Neuronal stem cell (in vitro differentiated cells): Measurements from ENCODE around the gene ITIH3.

ENCODE experiments used
- DNase-seq: peaks from one replicate; pipeline ENCODE4 v3.0.0-alpha.2; 2013; ENCODE audit warnings: low spot score
- H2AFZ ChIP-seq: one replicate; pipeline ENCODE4 v1.6.1; 2013; ENCODE audit warnings: mild to moderate bottlenecking, low read length, inconsistent platforms
- H2AK5ac ChIP-seq: 2 replicates; pipeline ENCODE4 v1.6.1; 2013; ENCODE audit warnings: low read depth, mild to moderate bottlenecking, inconsistent platforms, low read length, moderate library complexity, mixed read lengths
- H2BK120ac ChIP-seq: 2 replicates; pipeline ENCODE4 v1.6.1; 2013; ENCODE audit warnings: low read depth, mild to moderate bottlenecking, inconsistent platforms, low read length, moderate library complexity, mixed read lengths
- H2BK12ac ChIP-seq: one replicate; pipeline ENCODE4 v1.6.1; 2013; ENCODE audit warnings: low read length, inconsistent platforms
- H2BK15ac ChIP-seq: 2 replicates; pipeline ENCODE4 v1.6.1; 2013; ENCODE audit warnings: mild to moderate bottlenecking, low read length, inconsistent platforms, mixed read lengths
- H2BK5ac ChIP-seq: one replicate; pipeline ENCODE4 v1.6.1; 2013; ENCODE audit warnings: inconsistent platforms, mild to moderate bottlenecking, low read length, moderate library complexity
- H3K14ac ChIP-seq: one replicate; pipeline ENCODE4 v1.6.1; 2013; ENCODE audit warnings: low read length, inconsistent platforms
- H3K18ac ChIP-seq: 2 replicates; pipeline ENCODE4 v1.6.1; 2013; ENCODE audit warnings: low read length, inconsistent platforms
- H3K23ac ChIP-seq: 2 replicates; pipeline ENCODE4 v1.6.1; 2013; ENCODE audit warnings: low read depth, mild to moderate bottlenecking, mixed read lengths, low read length, inconsistent platforms; ENCODE audit not compliant: poor library complexity
- H3K27ac ChIP-seq: replicated peaks from 3 replicates; pipeline ENCODE4 v1.5.1; 2013; ENCODE audit warnings: low read length, inconsistent platforms
- H3K27me3 ChIP-seq, 3 experiments: 2 replicates each; pipeline ENCODE4 v1.6.1; 2013; ENCODE audit warnings: low read length in 3 of 3, mild to moderate bottlenecking in 2 of 3, inconsistent platforms in 1 of 3, low read depth in 1 of 3, mixed read lengths in 1 of 3, moderate library complexity in 1 of 3; ENCODE audit not compliant: control insufficient read depth in 3 of 3, insufficient read depth in 3 of 3
- H3K36me3 ChIP-seq, 2 donors: replicated peaks in 1 of 2; 2 replicates each; pipeline ENCODE4 v1.6.1; 2013; ENCODE audit warnings: low read length in 2 of 2; ENCODE audit not compliant: control insufficient read depth in 2 of 2, insufficient read depth in 2 of 2
- H3K4ac ChIP-seq: 2 replicates; pipeline ENCODE4 v1.6.1; 2013; ENCODE audit warnings: inconsistent platforms, mild to moderate bottlenecking, low read length, moderate library complexity
- H3K4me1 ChIP-seq, 2 donors: 1 replicate in 1 of 2; 2 replicates in 1 of 2; pipeline ENCODE4 v1.6.1; 2013; ENCODE audit warnings: low read length in 2 of 2, low read depth in 1 of 2; ENCODE audit not compliant: control insufficient read depth in 2 of 2, insufficient read depth in 1 of 2
- H3K4me2 ChIP-seq: one replicate; pipeline ENCODE4 v1.6.1; 2013; ENCODE audit warnings: mild to moderate bottlenecking, low read length, inconsistent platforms; ENCODE audit not compliant: insufficient read depth, poor library complexity, severe bottlenecking
- H3K4me3 ChIP-seq, 2 donors: 2 replicates each; pipeline ENCODE4 v1.5.1; 2013; ENCODE audit warnings: low read length in 2 of 2, mild to moderate bottlenecking in 2 of 2, inconsistent platforms in 1 of 2, moderate library complexity in 1 of 2
- H3K79me1 ChIP-seq: one replicate; pipeline ENCODE4 v1.6.1; 2013; ENCODE audit warnings: low read depth, mild to moderate bottlenecking, inconsistent platforms, low read length, moderate library complexity
- H3K9ac ChIP-seq: one replicate; pipeline ENCODE4 v1.6.1; 2013; ENCODE audit warnings: mild to moderate bottlenecking, low read depth, low read length, inconsistent platforms; ENCODE audit not compliant: poor library complexity
- H3K9me3 ChIP-seq, 2 donors: replicated peaks in 1 of 2; 2 replicates each; pipeline versions ENCODE3 to v1.6.1; 2013; ENCODE audit warnings: low read length in 2 of 2, mild to moderate bottlenecking in 2 of 2, inconsistent platforms in 1 of 2, low read depth in 1 of 2, mixed read lengths in 1 of 2, moderate library complexity in 1 of 2; ENCODE audit not compliant: control insufficient read depth in 2 of 2, insufficient read depth in 1 of 2
- H4K8ac ChIP-seq: one replicate; pipeline ENCODE4 v1.6.1; 2013; ENCODE audit warnings: low read depth, mild to moderate bottlenecking, inconsistent platforms, low read length, moderate library complexity
- H4K91ac ChIP-seq: one replicate; pipeline ENCODE4 v1.6.1; 2013; ENCODE audit warnings: low read length, low read depth, mild to moderate bottlenecking, inconsistent platforms; ENCODE audit not compliant: poor library complexity
- WGBS, 2 donors: extraction: QIAGEN DNeasy Blood & Tissue Kit; methylation state at CpG; one replicate each; pipeline ENCODE4 v1.1.7; 2013; ENCODE audit warnings: missing lambda C conversion rate in 2 of 2, mixed read lengths in 1 of 2; ENCODE audit not compliant: insufficient read length in 2 of 2, insufficient replicate concordance in 1 of 2; ENCODE audit errors: extremely low coverage in 2 of 2; 5-methylcytosine and 5-hydroxymethylcytosine counted together

Gene ITIH3

GRCh38 chr3:52792961-52793695 lies 1.5 kb upstream of the ITIH3 start:
- no peak for DNase-seq
- Histone ChIP-seq H3K27ac (no peak overlapping the region), H2BK15ac (peak overlapping the region; percentile 68), H3K14ac (no peak overlapping the region), H2BK120ac (no peak overlapping the region), H2AFZ (no peak overlapping the region), H3K4me2 (no peak overlapping the region), H3K4me3 (no peak overlapping the region), H2AK5ac (no peak overlapping the region), H2BK12ac (no peak overlapping the region), H3K4ac (no peak overlapping the region), H3K4me1 (peaks cover 4 to 12% of the 10 kb centered on the region in 2 donors), H3K79me1 (no peaks in the 10 kb centered on the region), H3K36me3 (no peaks in the 10 kb centered on the region), H3K9ac (no peak overlapping the region), H3K18ac (no peak overlapping the region), H2BK5ac (no peak overlapping the region), H3K23ac (no peak overlapping the region), H3K9me3 (no peaks in the 10 kb centered on the region), H4K8ac (no peak overlapping the region), H4K91ac (no peak overlapping the region), H3K27me3 (peaks cover 0 to 10% (median 0%) of the 10 kb centered on the region in 3 experiments)
- no CpG with 5 or more reads among the region's 18 CpGs for WGBS, 2 donors

GRCh38 chr3:52793702-52794611 lies 639 bp upstream of the ITIH3 start:
- no peak overlapping the region for H2BK12ac ChIP-seq
- H4K91ac ChIP-seq: no peak overlapping the region
- H3K9me3 ChIP-seq: no peaks in the 10 kb centered on the region
- no peak overlapping the region for H2BK120ac ChIP-seq
- no peaks in the 10 kb centered on the region for H3K79me1 ChIP-seq
- no peak overlapping the region for H3K23ac ChIP-seq
- peak overlapping the region; percentile 13 for H3K14ac ChIP-seq
- peak overlapping the region; percentile 50 for H3K18ac ChIP-seq
- peaks cover 4 to 11% of the 10 kb centered on the region in 2 donors for H3K4me1 ChIP-seq
- H3K4me2 ChIP-seq: no peak overlapping the region
- H3K27ac ChIP-seq: no peak overlapping the region
- H3K36me3 ChIP-seq: no peaks in the 10 kb centered on the region
- H2AFZ ChIP-seq: peak overlapping the region; percentile 39
- no CpG with 5 or more reads among the region's 9 CpGs for WGBS, 2 donors
- no peak overlapping the region for H2BK5ac ChIP-seq
- no peak overlapping the region for H3K9ac ChIP-seq
- H3K27me3 ChIP-seq: peaks cover 0 to 10% (median 0%) of the 10 kb centered on the region in 3 experiments
- peak overlapping the region; percentile 12 for H2AK5ac ChIP-seq
- no peak overlapping the region for H3K4ac ChIP-seq
- no peak for DNase-seq
- H3K4me3 ChIP-seq: no peak overlapping the region
- H2BK15ac ChIP-seq: no peak overlapping the region
- no peak overlapping the region for H4K8ac ChIP-seq

DNA sequence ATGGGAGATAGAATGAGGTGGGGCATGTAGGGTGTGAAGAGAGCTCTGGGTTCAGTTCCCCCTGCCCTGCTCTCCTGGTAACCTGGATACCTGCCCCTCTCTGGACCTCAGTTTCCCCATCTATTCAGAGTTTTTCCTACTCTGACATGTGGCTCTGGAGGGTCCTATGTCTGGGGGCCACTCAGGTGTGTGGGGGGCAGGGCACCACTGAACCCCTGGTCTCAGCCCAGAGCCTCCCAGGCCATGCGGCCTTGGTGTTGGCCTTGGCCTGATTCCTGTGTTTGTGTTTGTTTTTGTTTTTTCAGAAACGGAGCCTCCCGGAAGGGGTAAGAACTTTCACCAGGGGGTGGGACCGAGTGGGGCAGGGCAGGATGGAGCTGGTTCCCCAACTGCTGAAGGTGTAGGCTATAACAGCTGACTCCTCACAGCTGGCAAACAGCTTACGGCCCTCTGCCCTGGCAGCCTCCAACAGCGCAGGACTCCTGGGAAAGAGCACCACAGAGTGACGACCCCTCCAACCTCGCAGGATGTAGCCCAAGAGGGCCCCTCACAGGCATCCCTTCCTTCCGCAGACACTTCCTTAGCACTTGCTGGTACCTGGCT lies 803 bp downstream of the ITIH3 start:
- peak overlapping the region; percentile 49 for H2BK120ac ChIP-seq
- no peak overlapping the region for H3K4me3 ChIP-seq
- H2BK15ac ChIP-seq: no peak overlapping the region
- H3K18ac ChIP-seq: no peak overlapping the region
- H2AFZ ChIP-seq: no peak overlapping the region
- H3K27ac ChIP-seq: no peak overlapping the region
- H3K4me2 ChIP-seq: no peak overlapping the region
- no peak overlapping the region for H2BK5ac ChIP-seq
- H3K79me1 ChIP-seq: no peaks in the 10 kb centered on the region
- H3K9ac ChIP-seq: no peak overlapping the region
- peaks cover 4 to 9% of the 10 kb centered on the region in 2 donors for H3K4me1 ChIP-seq
- H3K36me3 ChIP-seq: no peaks in the 10 kb centered on the region
- H2AK5ac ChIP-seq: no peak overlapping the region
- no peak for DNase-seq
- no peak overlapping the region for H2BK12ac ChIP-seq
- no peak overlapping the region for H4K91ac ChIP-seq
- H3K27me3 ChIP-seq: peaks cover 0 to 10% (median 0%) of the 10 kb centered on the region in 3 experiments
- H4K8ac ChIP-seq: no peak overlapping the region
- no peak overlapping the region for H3K14ac ChIP-seq
- no CpG with 5 or more reads among the region's 9 CpGs for WGBS, 2 donors
- no peaks in the 10 kb centered on the region for H3K9me3 ChIP-seq
- no peak overlapping the region for H3K23ac ChIP-seq
- no peak overlapping the region for H3K4ac ChIP-seq

GRCh38 chr3:52796411-52796810 lies 1.8 kb downstream of the ITIH3 start:
- no peak overlapping the region for H3K4me3 ChIP-seq
- no peak overlapping the region for H3K18ac ChIP-seq
- no peak overlapping the region for H2BK120ac ChIP-seq
- no peak overlapping the region for H2BK5ac ChIP-seq
- no peak overlapping the region for H2BK12ac ChIP-seq
- no peak overlapping the region for H3K14ac ChIP-seq
- DNase-seq: no peak
- H4K91ac ChIP-seq: no peak overlapping the region
- no peak overlapping the region for H3K4ac ChIP-seq
- no peak overlapping the region for H2AFZ ChIP-seq
- H3K27ac ChIP-seq: no peak overlapping the region
- no peak overlapping the region for H3K23ac ChIP-seq
- no peak overlapping the region for H3K4me2 ChIP-seq
- no peak overlapping the region for H2BK15ac ChIP-seq
- peaks cover 0 to 10% (median 0%) of the 10 kb centered on the region in 3 experiments for H3K27me3 ChIP-seq
- no peak overlapping the region for H3K9ac ChIP-seq
- no peaks in the 10 kb centered on the region for H3K36me3 ChIP-seq
- H3K4me1 ChIP-seq: peaks cover 4 to 9% of the 10 kb centered on the region in 2 donors
- no peaks in the 10 kb centered on the region for H3K9me3 ChIP-seq
- no peaks in the 10 kb centered on the region for H3K79me1 ChIP-seq
- WGBS, 2 donors: no CpG with 5 or more reads among the region's 9 CpGs
- H2AK5ac ChIP-seq: no peak overlapping the region
- no peak overlapping the region for H4K8ac ChIP-seq
